CD14-positive monocyte (primary cell): ENCODE measurements around the gene KAZALD1. TPM values are rescaled to one million over a fixed set of nuclear protein-coding genes. Genes with fewer than 3 reads are reported as not detected.

Experiments used
- DNase-seq, 3 donors: peaks; one replicate each; pipeline ENCODE4 v3.0.0-alpha.2; 2011 to 2022
- H2AFZ ChIP-seq: 2 replicates; pipeline ENCODE4 v1.6.0; 2012; ENCODE audit warnings: mild to moderate bottlenecking, low read depth, low read length, inconsistent platforms; ENCODE audit not compliant: insufficient read depth, poor library complexity, severe bottlenecking
- H3K27ac ChIP-seq, 2 donors: 1 replicate in 1 of 2; 2 replicates in 1 of 2; pipeline ENCODE4 v1.5.1; 2012 to 2013; ENCODE audit warnings: low read length in 2 of 2, control low read depth in 1 of 2, inconsistent platforms in 1 of 2, low read depth in 1 of 2, mild to moderate bottlenecking in 1 of 2
- H3K27me3 ChIP-seq, 2 donors: one replicate each; pipeline versions ENCODE4 v1.6.0 to v1.6.1; 2011 to 2013; ENCODE audit warnings: low read length in 2 of 2; ENCODE audit not compliant: control insufficient read depth in 2 of 2, insufficient read depth in 2 of 2
- H3K36me3 ChIP-seq, 2 donors: replicated peaks in 1 of 2; 1 replicate in 1 of 2; 2 replicates in 1 of 2; pipeline versions ENCODE4 v1.5.1 to v1.6.1; 2012 to 2013; ENCODE audit warnings: low read length in 2 of 2, control low read depth in 1 of 2, inconsistent platforms in 1 of 2, mild to moderate bottlenecking in 1 of 2; ENCODE audit not compliant: insufficient read depth in 2 of 2, control insufficient read depth in 1 of 2
- H3K4me1 ChIP-seq, 2 donors: 1 replicate in 1 of 2; 2 replicates in 1 of 2; pipeline versions ENCODE4 v1.5.1 to v1.6.1; 2012 to 2013; ENCODE audit warnings: low read length in 2 of 2, control low read depth in 1 of 2, inconsistent platforms in 1 of 2, mild to moderate bottlenecking in 1 of 2, moderate library complexity in 1 of 2; ENCODE audit not compliant: insufficient read depth in 2 of 2, control insufficient read depth in 1 of 2
- H3K4me2 ChIP-seq: replicated peaks from 2 replicates; pipeline ENCODE3; 2012; ENCODE audit warnings: low read length, moderate library complexity, mild to moderate bottlenecking; ENCODE audit not compliant: poor library complexity, severe bottlenecking; ENCODE audit errors: extremely low read depth
- H3K4me3 ChIP-seq, 3 experiments: fragments of 200-600 bp in 1 of 3; sonication (generic) in 1 of 3; replicated peaks in 1 of 3; 1 replicate in 2 of 3; 2 replicates in 1 of 3; pipeline ENCODE4 v1.5.1; 2011 to 2013; ENCODE audit warnings: low read length in 3 of 3, mild to moderate bottlenecking in 3 of 3, control low read depth in 2 of 3, low read depth in 2 of 3, inconsistent platforms in 1 of 3, moderate library complexity in 1 of 3
- H3K79me2 ChIP-seq: 2 replicates; pipeline ENCODE4 v1.6.0; 2012; ENCODE audit warnings: mild to moderate bottlenecking, control low read depth, inconsistent platforms, low read length, moderate library complexity; ENCODE audit not compliant: insufficient read depth
- H3K9ac ChIP-seq: 2 replicates; pipeline ENCODE4 v1.6.0; 2017; ENCODE audit warnings: low read length, mild to moderate bottlenecking; ENCODE audit not compliant: insufficient read depth, poor library complexity, severe bottlenecking
- H3K9me3 ChIP-seq, 2 donors: replicated peaks in 1 of 2; 1 replicate in 1 of 2; 2 replicates in 1 of 2; pipeline versions ENCODE4 v1.5.1 to v1.6.1; 2012 to 2013; ENCODE audit warnings: low read length in 2 of 2, control low read depth in 1 of 2; ENCODE audit not compliant: control insufficient read depth in 1 of 2, insufficient read depth in 1 of 2
- H4K20me1 ChIP-seq: 2 replicates; pipeline ENCODE4 v1.6.0; 2012; ENCODE audit warnings: mild to moderate bottlenecking, low read length, control low read depth, moderate library complexity; ENCODE audit not compliant: insufficient read depth
- H3K27ac Mint-ChIP-seq, 7 donors: one replicate each; pipeline ENCODE4 v1.8.0; 2020; ENCODE audit warnings: mild to moderate bottlenecking in 7 of 7, mixed read lengths in 7 of 7, moderate library complexity in 6 of 7, inconsistent platforms in 2 of 7
- H3K27me3 Mint-ChIP-seq, 3 donors: one replicate each; pipeline ENCODE4 v1.8.0; 2021 to 2022; ENCODE audit warnings: low read depth in 3 of 3, mild to moderate bottlenecking in 3 of 3, mixed read lengths in 3 of 3, moderate library complexity in 3 of 3, inconsistent platforms in 1 of 3
- H3K36me3 Mint-ChIP-seq, 2 donors: one replicate each; pipeline ENCODE4 v1.8.0; 2020; ENCODE audit warnings: mixed read lengths in 2 of 2, inconsistent platforms in 1 of 2, mild to moderate bottlenecking in 1 of 2
- H3K4me1 Mint-ChIP-seq: one replicate; pipeline ENCODE4 v1.8.0; 2020; ENCODE audit warnings: mild to moderate bottlenecking, mixed read lengths
- H3K4me3 Mint-ChIP-seq, 2 donors: one replicate each; pipeline ENCODE4 v1.8.0; 2020; ENCODE audit warnings: mild to moderate bottlenecking in 2 of 2, mixed read lengths in 2 of 2, moderate library complexity in 1 of 2
- H3K9me3 Mint-ChIP-seq, 7 donors: one replicate each; pipeline ENCODE4 v1.8.0; 2020 to 2022; ENCODE audit warnings: mixed read lengths in 7 of 7, mild to moderate bottlenecking in 6 of 7, moderate library complexity in 6 of 7, inconsistent platforms in 2 of 7
- WGBS: methylation state at CpG from one replicate; pipeline ENCODE4 v1.1.5; 2013; ENCODE audit warnings: missing lambda C conversion rate; ENCODE audit not compliant: insufficient coverage; 5-methylcytosine and 5-hydroxymethylcytosine counted together
- intact Hi-C, 2 donors: fragments of 100-400 bp; cut with micrococcal nuclease; formaldehyde crosslinking; loops; one replicate each; pipeline versions ENCODE4 v1.15.0 to v1.15.1; 2023
- polyA plus RNA-seq, 3 donors: library from polyadenylated mRNA; depleted of rRNA in 1 of 3; unstranded in 2 of 3; stranded (reverse) in 1 of 3; fragments of 300-500 nt in 2 of 3; fragments of >200 nt in 1 of 3; fragmentation: Illumina TruSeq in 2 of 3; gene quantifications; 1 replicate in 2 of 3; 2 replicates in 1 of 3; pipeline ENCODE4 v1.2.3, GENCODE V29; 2012 to 2021
- TF ChIP-seq, protein P1 (sequence below): fragments of 200-600 bp; IDR thresholded peaks from one replicate; pipeline ENCODE4 v1.8.0; 2022; ENCODE audit warnings: antibody characterized with exemption, mild to moderate bottlenecking

Gene KAZALD1
- polyA plus RNA-seq, 3 donors = 0.15 to 6.6 (median 0.53) TPM

GRCh38 chr10:101095550-101096213 is 33.9 kb downstream of the KAZALD1 start:
- TF ChIP-seq, protein P1, sequence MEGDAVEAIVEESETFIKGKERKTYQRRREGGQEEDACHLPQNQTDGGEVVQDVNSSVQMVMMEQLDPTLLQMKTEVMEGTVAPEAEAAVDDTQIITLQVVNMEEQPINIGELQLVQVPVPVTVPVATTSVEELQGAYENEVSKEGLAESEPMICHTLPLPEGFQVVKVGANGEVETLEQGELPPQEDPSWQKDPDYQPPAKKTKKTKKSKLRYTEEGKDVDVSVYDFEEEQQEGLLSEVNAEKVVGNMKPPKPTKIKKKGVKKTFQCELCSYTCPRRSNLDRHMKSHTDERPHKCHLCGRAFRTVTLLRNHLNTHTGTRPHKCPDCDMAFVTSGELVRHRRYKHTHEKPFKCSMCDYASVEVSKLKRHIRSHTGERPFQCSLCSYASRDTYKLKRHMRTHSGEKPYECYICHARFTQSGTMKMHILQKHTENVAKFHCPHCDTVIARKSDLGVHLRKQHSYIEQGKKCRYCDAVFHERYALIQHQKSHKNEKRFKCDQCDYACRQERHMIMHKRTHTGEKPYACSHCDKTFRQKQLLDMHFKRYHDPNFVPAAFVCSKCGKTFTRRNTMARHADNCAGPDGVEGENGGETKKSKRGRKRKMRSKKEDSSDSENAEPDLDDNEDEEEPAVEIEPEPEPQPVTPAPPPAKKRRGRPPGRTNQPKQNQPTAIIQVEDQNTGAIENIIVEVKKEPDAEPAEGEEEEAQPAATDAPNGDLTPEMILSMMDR = peak; percentile 89
- no peak overlapping the region for H3K4me3 Mint-ChIP-seq
- peak; percentile 41 to 57 (median 55) for DNase-seq
- Histone ChIP-seq H3K4me1 (no peaks in the 10 kb centered on the region), H3K36me3 (no peaks in the 10 kb centered on the region), H3K27ac (no peak overlapping the region), H3K27me3 (peaks cover 0 to 44% of the 10 kb centered on the region in 2 donors), H2AFZ (no peak overlapping the region), H3K9ac (no peak overlapping the region), H3K4me2 (no peak overlapping the region), H3K79me2 (no peaks in the 10 kb centered on the region), H3K9me3 (no peaks in the 10 kb centered on the region), H4K20me1 (no peaks in the 10 kb centered on the region), H3K4me3 (no peak overlapping the region)
- 20% methylated on average over 5 of the region's 7 CpGs for WGBS
- peaks cover 37 to 70% (median 39%) of the 10 kb centered on the region in 3 donors for H3K27me3 Mint-ChIP-seq
- no peaks in the 10 kb centered on the region for H3K36me3 Mint-ChIP-seq
- intact Hi-C loops = loop anchor here (5.0 kb wide), 1 partner anchor 47 kb away; no protein-coding TSS in a partner anchor
- peaks cover 0 to 2% (median 0%) of the 10 kb centered on the region in 7 donors for H3K9me3 Mint-ChIP-seq
- H3K27ac Mint-ChIP-seq = no peak overlapping the region
- no peaks in the 10 kb centered on the region for H3K4me1 Mint-ChIP-seq

GRCh38 chr10:101096378-101096777 is 34.6 kb downstream of the KAZALD1 start:
- H3K36me3 ChIP-seq = no peaks in the 10 kb centered on the region
- H3K79me2 ChIP-seq = no peaks in the 10 kb centered on the region
- Mint-ChIP-seq H3K36me3 (no peaks in the 10 kb centered on the region), H3K27ac (no peak overlapping the region), H3K9me3 (peaks cover 0 to 2% (median 0%) of the 10 kb centered on the region in 7 donors), H3K4me3 (no peak overlapping the region), H3K4me1 (no peaks in the 10 kb centered on the region), H3K27me3 (peaks cover 33 to 64% (median 41%) of the 10 kb centered on the region in 3 donors)
- no peak for DNase-seq
- intact Hi-C loops = loop anchor here (5.0 kb wide), 1 partner anchor 46 kb away; no protein-coding TSS in a partner anchor
- WGBS = 97% methylated on average over 3 of the region's 4 CpGs
- H3K27ac ChIP-seq = no peak overlapping the region
- no peak overlapping the region for H3K4me2 ChIP-seq
- H3K4me3 ChIP-seq = no peak overlapping the region
- H3K4me1 ChIP-seq = no peaks in the 10 kb centered on the region
- TF ChIP-seq, protein P1 = no peak
- H3K9ac ChIP-seq = no peak overlapping the region
- H4K20me1 ChIP-seq = no peaks in the 10 kb centered on the region
- no peaks in the 10 kb centered on the region for H3K9me3 ChIP-seq
- peaks cover 0 to 44% of the 10 kb centered on the region in 2 donors for H3K27me3 ChIP-seq
- no peak overlapping the region for H2AFZ ChIP-seq
